HG03354 (cell line): Measurements from ENCODE around the gene MDP1.

Experiments
- ATAC-seq: cut with Tn5 transposase; IDR thresholded peaks from one replicate; pipeline ENCODE4 v1.9.1; 2021; ENCODE audit warnings: mild to moderate bottlenecking; ENCODE audit not compliant: unreplicated experiment, poor library complexity, severe bottlenecking

Gene MDP1

DNA sequence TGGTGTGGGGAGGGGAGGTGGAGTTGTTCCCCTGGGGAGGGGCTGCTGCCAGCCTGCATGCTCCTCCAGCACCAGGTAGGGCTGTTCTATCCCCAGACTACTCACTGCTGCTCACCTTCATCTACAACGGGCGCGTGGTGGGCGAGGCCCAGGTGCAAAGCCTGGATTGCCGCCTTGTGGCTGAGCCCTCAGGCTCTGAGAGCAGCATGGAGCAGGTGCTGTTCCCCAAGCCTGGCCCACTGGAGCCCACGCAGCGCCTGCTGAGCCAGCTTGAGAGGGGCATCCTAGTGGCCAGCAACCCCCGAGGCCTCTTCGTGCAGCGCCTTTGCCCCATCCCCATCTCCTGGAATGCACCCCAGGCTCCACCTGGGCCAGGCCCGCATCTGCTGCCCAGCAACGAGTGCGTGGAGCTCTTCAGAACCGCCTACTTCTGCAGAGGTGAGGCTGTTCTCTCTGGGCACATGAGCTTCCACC, 51.3 kb downstream of the MDP1 start:
- ATAC-seq, result no peak
